SJCRH30 (cell line): ENCODE results near the gene FAM241A. TPM values are rescaled to one million over a fixed set of nuclear protein-coding genes. Genes with fewer than 3 reads are reported as not detected.
"Not testable (repeated sequence)": the region's sequence is repeated elsewhere in the genome, so short reads cannot be mapped to it uniquely, and the experiment has no call there.

Experiments used
- DNase-seq, 2 experiments: peaks; one replicate each; pipeline ENCODE4 v3.0.0-alpha.2; 2015 to 2020
- H3K27ac ChIP-seq: fragments of 250-450 bp; sonication (Bioruptor Pico); 2 replicates; pipeline ENCODE4 v1.5.1; 2020; ENCODE audit warnings: mild to moderate bottlenecking, moderate library complexity
- H3K27me3 ChIP-seq: fragments of 250-450 bp; sonication (Bioruptor Pico); 2 replicates; pipeline ENCODE4 v1.5.1; 2020; ENCODE audit warnings: mild to moderate bottlenecking, moderate library complexity
- H3K36me3 ChIP-seq: fragments of 250-450 bp; sonication (Bioruptor Pico); 2 replicates; pipeline ENCODE4 v1.5.1; 2020; ENCODE audit warnings: mild to moderate bottlenecking, moderate library complexity
- H3K4me1 ChIP-seq: fragments of 250-450 bp; sonication (Bioruptor Pico); 2 replicates; pipeline ENCODE4 v1.5.1; 2020; ENCODE audit warnings: mild to moderate bottlenecking, moderate library complexity
- H3K4me3 ChIP-seq: fragments of 250-450 bp; sonication (Bioruptor Pico); 2 replicates; pipeline ENCODE4 v1.5.1; 2020; ENCODE audit warnings: mild to moderate bottlenecking, moderate library complexity
- H3K9me3 ChIP-seq: fragments of 250-450 bp; sonication (Bioruptor Pico); replicated peaks from 2 replicates; pipeline ENCODE4 v1.5.1; 2020; ENCODE audit warnings: mild to moderate bottlenecking, moderate library complexity
- total RNA-seq: library from RNA; depleted of rRNA; stranded (reverse); fragments of >200 nt; shearing (Covaris generic); gene quantifications from 2 replicates; pipeline ENCODE4 v1.2.3, GENCODE V29; 2014; rRNA removed

Gene FAM241A
- total RNA-seq = 0.03 and 0.08 TPM in 2 replicates

GRCh38 chr4:112145326-112145789 is at the start of gene FAM241A:
TSS of gene FAM241A (plus strand) at chr4:112145454. CDS start at chr4:112145581, 127 bp downstream.
- Histone ChIP-seq H3K4me1 (no peaks in the 10 kb centered on the region), H3K27ac (no peak within 1 kb of the TSS), H3K36me3 (no peaks in the 10 kb centered on the region), H3K9me3 (no peaks in the 10 kb centered on the region; the same call in 1 of the 2 replicates), H3K4me3 (peak within 1 kb of the TSS; percentile 72), H3K27me3 (no peaks in the 10 kb centered on the region)
- peak; percentile 71 to 74 for DNase-seq

- no peak overlapping the region for H3K4me3 ChIP-seq
- H3K27me3 ChIP-seq = no peaks in the 10 kb centered on the region
- no peak for DNase-seq
- H3K9me3 ChIP-seq = no peaks in the 10 kb centered on the region
- no peak overlapping the region for H3K27ac ChIP-seq
- H3K36me3 ChIP-seq = no peaks in the 10 kb centered on the region
- no peaks in the 10 kb centered on the region; the same call in 1 of the 2 replicates for H3K4me1 ChIP-seq
Observed at GRCh38 chr4:112098841-112099530, 46.3 kb upstream of the FAM241A start.

- H3K27me3 ChIP-seq = no peaks in the 10 kb centered on the region
- no peak overlapping the region for H3K27ac ChIP-seq
- H3K36me3 ChIP-seq = no peaks in the 10 kb centered on the region
- H3K4me1 ChIP-seq = no peaks in the 10 kb centered on the region; the same call in 1 of the 2 replicates
- H3K9me3 ChIP-seq = no peaks in the 10 kb centered on the region
- no peak overlapping the region for H3K4me3 ChIP-seq
- DNase-seq = peak in 1 of 2 experiments; percentile 59
Observed at GRCh38 chr4:112099701-112100297, 45.5 kb upstream of the FAM241A start.

GRCh38 chr4:112102875-112103370 is 42.3 kb upstream of the FAM241A start:
- no peaks in the 10 kb centered on the region for H3K9me3 ChIP-seq
- H3K36me3 ChIP-seq = no peaks in the 10 kb centered on the region
- H3K4me3 ChIP-seq = no peak overlapping the region
- H3K27ac ChIP-seq = no peak overlapping the region
- H3K4me1 ChIP-seq = no peaks in the 10 kb centered on the region; the same call in 1 of the 2 replicates
- no peaks in the 10 kb centered on the region for H3K27me3 ChIP-seq
- no peak for DNase-seq

GRCh38 chr4:112105201-112105969 is 39.9 kb upstream of the FAM241A start:
- Histone ChIP-seq H3K27ac (no peak overlapping the region), H3K36me3 (no peaks in the 10 kb centered on the region), H3K9me3 (no peaks in the 10 kb centered on the region), H3K4me3 (no peak overlapping the region), H3K4me1 (no peaks in the 10 kb centered on the region), H3K27me3 (no peaks in the 10 kb centered on the region)
- no peak for DNase-seq

- Histone ChIP-seq H3K27ac (no peak overlapping the region), H3K9me3 (no peaks in the 10 kb centered on the region), H3K27me3 (no peaks in the 10 kb centered on the region), H3K4me1 (no peaks in the 10 kb centered on the region), H3K4me3 (no peak overlapping the region), H3K36me3 (no peaks in the 10 kb centered on the region)
- no peak for DNase-seq
Observed at GRCh38 chr4:112109360-112110058, 35.7 kb upstream of the FAM241A start.

GRCh38 chr4:112110059-112110425 is 35.2 kb upstream of the FAM241A start:
- Histone ChIP-seq H3K9me3 (no peaks in the 10 kb centered on the region), H3K27ac (no peak overlapping the region), H3K36me3 (no peaks in the 10 kb centered on the region), H3K4me1 (no peaks in the 10 kb centered on the region), H3K27me3 (no peaks in the 10 kb centered on the region), H3K4me3 (no peak overlapping the region)
- DNase-seq = no peak

GRCh38 chr4:112111306-112111705 is 33.9 kb upstream of the FAM241A start:
- DNase-seq = no peak
- Histone ChIP-seq H3K27ac (no peak overlapping the region), H3K9me3 (no peaks in the 10 kb centered on the region), H3K36me3 (no peaks in the 10 kb centered on the region), H3K4me1 (no peaks in the 10 kb centered on the region), H3K27me3 (no peaks in the 10 kb centered on the region), H3K4me3 (no peak overlapping the region)

- not testable (repeated sequence) for H3K27ac ChIP-seq, H3K27me3 ChIP-seq, H3K4me1 ChIP-seq, DNase-seq, H3K9me3 ChIP-seq, H3K4me3 ChIP-seq, H3K36me3 ChIP-seq
Observed at GRCh38 chr4:112112095-112112494, 33.2 kb upstream of the FAM241A start.

- peak in 1 of 2 experiments; percentile 12 for DNase-seq
- H3K27ac ChIP-seq = no peak overlapping the region
- H3K36me3 ChIP-seq = no peaks in the 10 kb centered on the region
- no peaks in the 10 kb centered on the region for H3K27me3 ChIP-seq
- no peaks in the 10 kb centered on the region for H3K9me3 ChIP-seq
- H3K4me3 ChIP-seq = no peak overlapping the region
- no peaks in the 10 kb centered on the region for H3K4me1 ChIP-seq
Observed at GRCh38 chr4:112112590-112113170, 32.6 kb upstream of the FAM241A start.

GRCh38 chr4:112113864-112114263 is 31.4 kb upstream of the FAM241A start:
- no peaks in the 10 kb centered on the region for H3K27me3 ChIP-seq
- no peak for DNase-seq
- no peaks in the 10 kb centered on the region for H3K4me1 ChIP-seq
- no peak overlapping the region for H3K27ac ChIP-seq
- H3K36me3 ChIP-seq = no peaks in the 10 kb centered on the region
- no peak overlapping the region for H3K4me3 ChIP-seq
- no peaks in the 10 kb centered on the region for H3K9me3 ChIP-seq

- Histone ChIP-seq H3K27ac (no peak overlapping the region), H3K36me3 (no peaks in the 10 kb centered on the region), H3K4me1 (no peaks in the 10 kb centered on the region), H3K4me3 (no peak overlapping the region), H3K9me3 (no peaks in the 10 kb centered on the region), H3K27me3 (no peaks in the 10 kb centered on the region)
- no peak for DNase-seq
Observed at GRCh38 chr4:112114452-112114851, 30.8 kb upstream of the FAM241A start.

- no peaks in the 10 kb centered on the region for H3K27me3 ChIP-seq
- no peak overlapping the region for H3K4me3 ChIP-seq
- H3K9me3 ChIP-seq = no peaks in the 10 kb centered on the region
- H3K4me1 ChIP-seq = no peaks in the 10 kb centered on the region
- DNase-seq = no peak
- no peaks in the 10 kb centered on the region for H3K36me3 ChIP-seq
- H3K27ac ChIP-seq = no peak overlapping the region
Observed at GRCh38 chr4:112118742-112119352, 26.4 kb upstream of the FAM241A start.

- DNase-seq = no peak
- Histone ChIP-seq H3K4me3 (no peak overlapping the region), H3K4me1 (no peaks in the 10 kb centered on the region), H3K27me3 (no peaks in the 10 kb centered on the region), H3K36me3 (no peaks in the 10 kb centered on the region), H3K27ac (no peak overlapping the region), H3K9me3 (no peaks in the 10 kb centered on the region)
Observed at GRCh38 chr4:112119353-112119783, 25.9 kb upstream of the FAM241A start.
